ENCODE results near the gene MCHR2. TPM values are rescaled to one million over a fixed set of nuclear protein-coding genes. Genes with fewer than 3 reads are reported as not detected.

MCHR2 gene
- total RNA-seq, 4 donors from 2014 or later = not detected

- 72% methylated on average over 6 of the region's 6 CpGs for WGBS
- Histone ChIP-seq H3K4me3 (no peak overlapping the region), H3K9me3 (no peaks in the 10 kb centered on the region), H3K4me1 (no peaks in the 10 kb centered on the region), H3K27me3 (peaks cover 6% of the 10 kb centered on the region), H3K27ac (no peak overlapping the region), H3K36me3 (no peaks in the 10 kb centered on the region)
- DNase-seq (ENCODE audit: low spot score in 2 of 2) = no peak
- TF ChIP-seq CTCF (IDR thresholded peaks at IDR 0.05) = no peak
Measured at GRCh38 chr6:100008857-100009256, 14.8 kb upstream of the MCHR2 start.

GRCh38 chr6:100001915-100002388 lies 7.9 kb upstream of the MCHR2 start:
- TF ChIP-seq POLR2AphosphoS5 (IDR thresholded peaks at IDR 0.05) (no peak), CTCF (IDR thresholded peaks at IDR 0.05) (peak; percentile 55 to 86)
- DNase-seq (ENCODE audit: low spot score in 2 of 2) = no peak
- WGBS = 0% methylated on average over 3 of the region's 3 CpGs
- Histone ChIP-seq H3K36me3 (no peaks in the 10 kb centered on the region), H3K27ac (no peak overlapping the region), H3K27me3 (peaks cover 26% of the 10 kb centered on the region), H3K4me1 (no peaks in the 10 kb centered on the region), H3K9me3 (no peaks in the 10 kb centered on the region), H3K4me3 (no peak overlapping the region)

GRCh38 chr6:99997141-99997540 lies 3.1 kb upstream of the MCHR2 start:
- Histone ChIP-seq H3K36me3 (no peaks in the 10 kb centered on the region), H3K4me3 (no peak overlapping the region), H3K27ac (no peak overlapping the region), H3K4me1 (peaks cover 6% of the 10 kb centered on the region), H3K27me3 (peaks cover 40% of the 10 kb centered on the region), H3K9me3 (no peaks in the 10 kb centered on the region)
- TF ChIP-seq POLR2A (IDR thresholded peaks at IDR 0.05) (no peak), CTCF (IDR thresholded peaks at IDR 0.05) (no peak), EP300 (IDR thresholded peaks at IDR 0.05) (no peak)
- DNase-seq (ENCODE audit: low spot score in 2 of 2) = no peak

- peaks cover 6% of the 10 kb centered on the region for H3K4me1 ChIP-seq
- no peak overlapping the region for H3K27ac ChIP-seq
- no peak for DNase-seq (ENCODE audit: low spot score in 2 of 2)
- peaks cover 38% of the 10 kb centered on the region for H3K27me3 ChIP-seq
- H3K4me3 ChIP-seq = no peak overlapping the region
- H3K9me3 ChIP-seq = no peaks in the 10 kb centered on the region
- H3K36me3 ChIP-seq = no peaks in the 10 kb centered on the region
- 77% methylated on average over 1 of the region's 1 CpG for WGBS
- TF ChIP-seq POLR2AphosphoS5 (IDR thresholded peaks at IDR 0.05) = no peak
Measured at GRCh38 chr6:99995916-99996315, 1.9 kb upstream of the MCHR2 start.

GRCh38 chr6:99993146-99993532 lies 884 bp downstream of the MCHR2 start:
- DNase-seq (ENCODE audit: low spot score in 2 of 2) = no peak
- TF ChIP-seq EP300 (IDR thresholded peaks at IDR 0.05) (no peak), POLR2AphosphoS5 (IDR thresholded peaks at IDR 0.05) (no peak), POLR2A (IDR thresholded peaks at IDR 0.05) (no peak), CTCF (IDR thresholded peaks at IDR 0.05) (no peak)
- 45% methylated on average over 9 of the region's 9 CpGs for whole genome bisulfite sequencing
- H3K4me3 ChIP-seq = peak overlapping the region; percentile 36
- H3K9me3 ChIP-seq = no peaks in the 10 kb centered on the region
- no peak overlapping the region for H3K27ac ChIP-seq
- no peaks in the 10 kb centered on the region for H3K36me3 ChIP-seq
- peaks cover 6% of the 10 kb centered on the region for H3K4me1 ChIP-seq
- H3K27me3 ChIP-seq = peaks cover 37% of the 10 kb centered on the region

- H3K9me3 ChIP-seq = no peaks in the 10 kb centered on the region
- 88% methylated on average over 3 of the region's 3 CpGs for WGBS
- TF ChIP-seq POLR2AphosphoS5 (IDR thresholded peaks at IDR 0.05) (no peak), POLR2A (IDR thresholded peaks at IDR 0.05) (no peak), CTCF (IDR thresholded peaks at IDR 0.05) (no peak), EP300 (IDR thresholded peaks at IDR 0.05) (no peak)
- no peak for DNase-seq (ENCODE audit: low spot score in 2 of 2)
- no peak overlapping the region for H3K27ac ChIP-seq
- peaks cover 37% of the 10 kb centered on the region for H3K27me3 ChIP-seq
- peaks cover 6% of the 10 kb centered on the region for H3K4me1 ChIP-seq
- no peak overlapping the region for H3K4me3 ChIP-seq
- H3K36me3 ChIP-seq = no peaks in the 10 kb centered on the region
Measured at GRCh38 chr6:99991955-99992354, 2.1 kb downstream of the MCHR2 start.

Data from suprapubic skin (tissue), 4 donors.